OCI-LY3 (cell line): ENCODE results near the gene CMIP.

Source experiments
- CTCF ChIP-seq: fragments of 200-600, 300-600 bp; sonication (generic); IDR thresholded peaks from 2 replicates; pipeline ENCODE4 v1.5.1; 2014; ENCODE audit warnings: antibody characterized with exemption, low read length, low read depth
- EZH2phosphoT487 ChIP-seq: fragments of 200-600 bp; shearing (Covaris generic); IDR thresholded peaks from 2 replicates; pipeline ENCODE4 v1.6.1; 2018; ENCODE audit warnings: antibody characterized with exemption, mixed run types, low read depth

GRCh38 chr16:81671738-81672597 lies 227.4 kb downstream of the CMIP start:
- TF ChIP-seq CTCF (no peak), EZH2phosphoT487 (no peak)
